H1 (cell line): Measurements from ENCODE around the gene WNT1. TPM values are rescaled to one million over a fixed set of nuclear protein-coding genes. Genes with fewer than 3 reads are reported as not detected.

Source experiments
- CHD2 ChIP-seq: IDR thresholded peaks from 2 replicates; pipeline ENCODE4 v1.6.1; 2012; ENCODE audit warnings: low read length, improper control_type of control experiment
- HDAC2 ChIP-seq, 2 experiments: fragments of 300-600 bp in 1 of 2; sonication (generic) in 1 of 2; IDR thresholded peaks; 2 replicates each; pipeline ENCODE4 v1.6.1; 2011 to 2012; ENCODE audit warnings: low read depth in 2 of 2, low read length in 2 of 2, mild to moderate bottlenecking in 2 of 2, moderate library complexity in 2 of 2, borderline replicate concordance in 1 of 2, inconsistent platforms in 1 of 2
- JUN ChIP-seq: IDR thresholded peaks from 2 replicates; pipeline ENCODE4 v1.6.1; 2011; ENCODE audit warnings: low read depth, mild to moderate bottlenecking, improper control_type of control experiment, low read length
- TCF12 ChIP-seq: IDR thresholded peaks from 2 replicates; pipeline ENCODE4 v1.6.1; 2011; ENCODE audit warnings: low read depth, mild to moderate bottlenecking, low read length
- polyA plus RNA-seq, 7 experiments: library from polyadenylated mRNA; depleted of rRNA in 3 of 7; stranded (reverse) in 5 of 7; unstranded in 2 of 7; fragments of >200 nt in 5 of 7; fragments of 200-250 nt in 2 of 7; gene quantifications; 1 replicate in 5 of 7; 2 replicates in 1 of 7; 4 replicates in 1 of 7; pipeline versions ENCODE4 v1.2.1 to v1.2.3, GENCODE V29; 2011 to 2013; ENCODE audit warnings: missing spikeins in 2 of 7, mixed read lengths in 2 of 7
- total RNA-seq: library from RNA; stranded (reverse); fragmentation: NEBNext Ultra II Directional; extraction: Animal tissue kit (Norgen Biotek cat#: 25700); gene quantifications from 2 replicates; pipeline ENCODE4 v1.2.1, GENCODE V29; 2021
- TF ChIP-seq, protein P1 (sequence below): fragments of 300-600 bp; sonication (generic); IDR thresholded peaks from 2 replicates; pipeline ENCODE4 v1.7.1; 2012; ENCODE audit warnings: low read length, moderate library complexity, mild to moderate bottlenecking, inconsistent platforms; ENCODE audit not compliant: insufficient replicate concordance
- TF ChIP-seq, protein P2 (sequence below): IDR thresholded peaks from 2 replicates; pipeline ENCODE4 v1.6.1; 2012; ENCODE audit warnings: inconsistent platforms

Gene WNT1
- total and polyA plus RNA-seq, 2 of the 8 experiments (the other 6 are each of a cell fraction or from before 2014, with no cell fraction given) = not detected

DNA sequence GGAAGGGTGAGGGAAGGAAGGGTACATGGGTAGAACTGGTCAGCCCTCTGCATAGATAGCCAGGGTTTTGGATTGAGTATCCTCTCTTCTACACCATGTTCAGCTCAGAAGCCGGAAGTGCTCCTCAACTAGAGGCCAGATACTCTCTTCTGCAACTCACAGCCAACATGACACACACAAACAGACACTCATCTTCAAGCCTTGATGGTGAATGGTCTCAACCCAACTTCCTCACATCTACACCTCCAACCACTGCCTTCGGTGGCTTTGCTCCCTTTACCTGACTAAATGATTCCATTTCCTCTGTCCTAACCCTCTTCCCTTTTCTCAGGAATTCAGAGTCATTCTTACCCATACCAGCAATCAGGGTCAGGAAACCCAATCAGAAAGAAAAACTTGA, 45.2 kb upstream of the WNT1 start (continued):
- TF ChIP-seq, protein P1, sequence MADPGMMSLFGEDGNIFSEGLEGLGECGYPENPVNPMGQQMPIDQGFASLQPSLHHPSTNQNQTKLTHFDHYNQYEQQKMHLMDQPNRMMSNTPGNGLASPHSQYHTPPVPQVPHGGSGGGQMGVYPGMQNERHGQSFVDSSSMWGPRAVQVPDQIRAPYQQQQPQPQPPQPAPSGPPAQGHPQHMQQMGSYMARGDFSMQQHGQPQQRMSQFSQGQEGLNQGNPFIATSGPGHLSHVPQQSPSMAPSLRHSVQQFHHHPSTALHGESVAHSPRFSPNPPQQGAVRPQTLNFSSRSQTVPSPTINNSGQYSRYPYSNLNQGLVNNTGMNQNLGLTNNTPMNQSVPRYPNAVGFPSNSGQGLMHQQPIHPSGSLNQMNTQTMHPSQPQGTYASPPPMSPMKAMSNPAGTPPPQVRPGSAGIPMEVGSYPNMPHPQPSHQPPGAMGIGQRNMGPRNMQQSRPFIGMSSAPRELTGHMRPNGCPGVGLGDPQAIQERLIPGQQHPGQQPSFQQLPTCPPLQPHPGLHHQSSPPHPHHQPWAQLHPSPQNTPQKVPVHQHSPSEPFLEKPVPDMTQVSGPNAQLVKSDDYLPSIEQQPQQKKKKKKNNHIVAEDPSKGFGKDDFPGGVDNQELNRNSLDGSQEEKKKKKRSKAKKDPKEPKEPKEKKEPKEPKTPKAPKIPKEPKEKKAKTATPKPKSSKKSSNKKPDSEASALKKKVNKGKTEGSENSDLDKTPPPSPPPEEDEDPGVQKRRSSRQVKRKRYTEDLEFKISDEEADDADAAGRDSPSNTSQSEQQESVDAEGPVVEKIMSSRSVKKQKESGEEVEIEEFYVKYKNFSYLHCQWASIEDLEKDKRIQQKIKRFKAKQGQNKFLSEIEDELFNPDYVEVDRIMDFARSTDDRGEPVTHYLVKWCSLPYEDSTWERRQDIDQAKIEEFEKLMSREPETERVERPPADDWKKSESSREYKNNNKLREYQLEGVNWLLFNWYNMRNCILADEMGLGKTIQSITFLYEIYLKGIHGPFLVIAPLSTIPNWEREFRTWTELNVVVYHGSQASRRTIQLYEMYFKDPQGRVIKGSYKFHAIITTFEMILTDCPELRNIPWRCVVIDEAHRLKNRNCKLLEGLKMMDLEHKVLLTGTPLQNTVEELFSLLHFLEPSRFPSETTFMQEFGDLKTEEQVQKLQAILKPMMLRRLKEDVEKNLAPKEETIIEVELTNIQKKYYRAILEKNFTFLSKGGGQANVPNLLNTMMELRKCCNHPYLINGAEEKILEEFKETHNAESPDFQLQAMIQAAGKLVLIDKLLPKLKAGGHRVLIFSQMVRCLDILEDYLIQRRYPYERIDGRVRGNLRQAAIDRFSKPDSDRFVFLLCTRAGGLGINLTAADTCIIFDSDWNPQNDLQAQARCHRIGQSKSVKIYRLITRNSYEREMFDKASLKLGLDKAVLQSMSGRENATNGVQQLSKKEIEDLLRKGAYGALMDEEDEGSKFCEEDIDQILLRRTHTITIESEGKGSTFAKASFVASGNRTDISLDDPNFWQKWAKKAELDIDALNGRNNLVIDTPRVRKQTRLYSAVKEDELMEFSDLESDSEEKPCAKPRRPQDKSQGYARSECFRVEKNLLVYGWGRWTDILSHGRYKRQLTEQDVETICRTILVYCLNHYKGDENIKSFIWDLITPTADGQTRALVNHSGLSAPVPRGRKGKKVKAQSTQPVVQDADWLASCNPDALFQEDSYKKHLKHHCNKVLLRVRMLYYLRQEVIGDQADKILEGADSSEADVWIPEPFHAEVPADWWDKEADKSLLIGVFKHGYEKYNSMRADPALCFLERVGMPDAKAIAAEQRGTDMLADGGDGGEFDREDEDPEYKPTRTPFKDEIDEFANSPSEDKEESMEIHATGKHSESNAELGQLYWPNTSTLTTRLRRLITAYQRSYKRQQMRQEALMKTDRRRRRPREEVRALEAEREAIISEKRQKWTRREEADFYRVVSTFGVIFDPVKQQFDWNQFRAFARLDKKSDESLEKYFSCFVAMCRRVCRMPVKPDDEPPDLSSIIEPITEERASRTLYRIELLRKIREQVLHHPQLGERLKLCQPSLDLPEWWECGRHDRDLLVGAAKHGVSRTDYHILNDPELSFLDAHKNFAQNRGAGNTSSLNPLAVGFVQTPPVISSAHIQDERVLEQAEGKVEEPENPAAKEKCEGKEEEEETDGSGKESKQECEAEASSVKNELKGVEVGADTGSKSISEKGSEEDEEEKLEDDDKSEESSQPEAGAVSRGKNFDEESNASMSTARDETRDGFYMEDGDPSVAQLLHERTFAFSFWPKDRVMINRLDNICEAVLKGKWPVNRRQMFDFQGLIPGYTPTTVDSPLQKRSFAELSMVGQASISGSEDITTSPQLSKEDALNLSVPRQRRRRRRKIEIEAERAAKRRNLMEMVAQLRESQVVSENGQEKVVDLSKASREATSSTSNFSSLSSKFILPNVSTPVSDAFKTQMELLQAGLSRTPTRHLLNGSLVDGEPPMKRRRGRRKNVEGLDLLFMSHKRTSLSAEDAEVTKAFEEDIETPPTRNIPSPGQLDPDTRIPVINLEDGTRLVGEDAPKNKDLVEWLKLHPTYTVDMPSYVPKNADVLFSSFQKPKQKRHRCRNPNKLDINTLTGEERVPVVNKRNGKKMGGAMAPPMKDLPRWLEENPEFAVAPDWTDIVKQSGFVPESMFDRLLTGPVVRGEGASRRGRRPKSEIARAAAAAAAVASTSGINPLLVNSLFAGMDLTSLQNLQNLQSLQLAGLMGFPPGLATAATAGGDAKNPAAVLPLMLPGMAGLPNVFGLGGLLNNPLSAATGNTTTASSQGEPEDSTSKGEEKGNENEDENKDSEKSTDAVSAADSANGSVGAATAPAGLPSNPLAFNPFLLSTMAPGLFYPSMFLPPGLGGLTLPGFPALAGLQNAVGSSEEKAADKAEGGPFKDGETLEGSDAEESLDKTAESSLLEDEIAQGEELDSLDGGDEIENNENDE = no peak
- TF ChIP-seq, protein P2, sequence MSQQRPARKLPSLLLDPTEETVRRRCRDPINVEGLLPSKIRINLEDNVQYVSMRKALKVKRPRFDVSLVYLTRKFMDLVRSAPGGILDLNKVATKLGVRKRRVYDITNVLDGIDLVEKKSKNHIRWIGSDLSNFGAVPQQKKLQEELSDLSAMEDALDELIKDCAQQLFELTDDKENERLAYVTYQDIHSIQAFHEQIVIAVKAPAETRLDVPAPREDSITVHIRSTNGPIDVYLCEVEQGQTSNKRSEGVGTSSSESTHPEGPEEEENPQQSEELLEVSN = no peak
- TF ChIP-seq HDAC2 (IDR thresholded peaks at IDR 0.05; ENCODE audit: borderline replicate concordance in 1 of 2, low read depth in 2 of 2, low read length in 2 of 2) (no peak), TCF12 (no peak), CHD2 (no peak), JUN (no peak)
